SK-N-SH (cell line): ENCODE data around the gene CYLD. TPM values are rescaled to one million over a fixed set of nuclear protein-coding genes. Genes with fewer than 3 reads are reported as not detected.

Source experiments
- CTCF ChIA-PET: fragments of 300-600, 350-600 bp; formaldehyde crosslinking; extraction: SDS; loops from one replicate; lab custom pipeline; 2021; lab: Yijun Ruan, JAX
- POLR2A ChIA-PET: fragments of 350-600 bp; sonication (Branson Sonifier 250); formaldehyde crosslinking; extraction: SDS; loops from one replicate; lab custom pipeline; 2020; ENCODE audit warnings: antibody characterized with exemption, inconsistent platforms; lab: Yijun Ruan, JAX
- DNase-seq: peaks from one replicate; pipeline ENCODE4 v3.0.0; 2012
- H2AFZ ChIP-seq: fragments of 200-600 bp; sonication (generic); 2 replicates; pipeline ENCODE4 v1.8.1; 2016; ENCODE audit warnings: antibody characterized with exemption, mild to moderate bottlenecking, low read depth
- H3F3A ChIP-seq: fragments of 200-600 bp; sonication (generic); replicated peaks from 2 replicates; pipeline ENCODE3; 2016; ENCODE audit warnings: antibody characterized with exemption, mild to moderate bottlenecking; ENCODE audit not compliant: insufficient read depth
- H3K27ac ChIP-seq, 2 experiments: fragments of 200-500 bp in 1 of 2; fragments of 200-600 bp in 1 of 2; sonication (Bioruptor generic) in 1 of 2; sonication (generic), shearing (Covaris generic) in 1 of 2; 2 replicates each; pipeline versions ENCODE4 v1.5.1 to v1.6.1; 2014 to 2016; ENCODE audit warnings: low read depth in 2 of 2, inconsistent platforms in 1 of 2, low read length in 1 of 2, mild to moderate bottlenecking in 1 of 2, mixed read lengths in 1 of 2
- H3K27me3 ChIP-seq: fragments of 200-600 bp; sonication (generic), shearing (Covaris generic); 2 replicates; pipeline ENCODE4 v1.6.1; 2016; ENCODE audit warnings: mixed run types; ENCODE audit not compliant: insufficient read depth
- H3K36me3 ChIP-seq, 2 experiments: fragments of 200-500 bp in 1 of 2; fragments of 200-600 bp in 1 of 2; sonication (Bioruptor generic) in 1 of 2; sonication (generic) in 1 of 2; replicated peaks in 1 of 2; 2 replicates each; pipeline versions ENCODE3 to v1.5.1; 2014 to 2016; ENCODE audit warnings: low read length in 1 of 2, mild to moderate bottlenecking in 1 of 2; ENCODE audit not compliant: insufficient read depth in 2 of 2, control insufficient read depth in 1 of 2
- H3K4me1 ChIP-seq, 2 experiments: fragments of 200-500 bp in 1 of 2; fragments of 200-600 bp in 1 of 2; sonication (Bioruptor generic) in 1 of 2; sonication (generic), shearing (Covaris generic) in 1 of 2; 2 replicates each; pipeline versions ENCODE4 v1.5.1 to v1.6.1; 2014 to 2016; ENCODE audit warnings: low read depth in 1 of 2, low read length in 1 of 2, mixed run types in 1 of 2; ENCODE audit not compliant: insufficient read depth in 2 of 2, control insufficient read depth in 1 of 2
- H3K4me2 ChIP-seq: fragments of 200-600 bp; sonication (generic), shearing (Covaris generic); 2 replicates; pipeline ENCODE4 v1.6.1; 2017; ENCODE audit warnings: mixed run types
- H3K4me3 ChIP-seq, 2 experiments: fragments of 200-500 bp in 1 of 2; fragments of 200-600 bp in 1 of 2; sonication (Bioruptor generic) in 1 of 2; sonication (generic), shearing (Covaris generic) in 1 of 2; 2 replicates each; pipeline versions ENCODE4 v1.5.1 to v1.8.1; 2014 to 2016; ENCODE audit warnings: low read depth in 2 of 2, inconsistent platforms in 1 of 2, low read length in 1 of 2, mild to moderate bottlenecking in 1 of 2, mixed read lengths in 1 of 2, moderate library complexity in 1 of 2
- H3K79me2 ChIP-seq: fragments of 200-600 bp; sonication (generic); 2 replicates; pipeline ENCODE4 v1.8.1; 2017; ENCODE audit warnings: mild to moderate bottlenecking; ENCODE audit not compliant: insufficient read depth
- H3K9ac ChIP-seq: fragments of 200-600 bp; sonication (generic); 2 replicates; pipeline ENCODE4 v1.6.1; 2017; ENCODE audit warnings: mixed run types
- H3K9me2 ChIP-seq: fragments of 200-600 bp; sonication (generic); 2 replicates; pipeline ENCODE4 v1.6.1; 2017; ENCODE audit warnings: mixed run types
- H3K9me3 ChIP-seq: fragments of 200-600 bp; sonication (generic); 2 replicates; pipeline ENCODE4 v1.6.1; 2017; ENCODE audit warnings: mixed run types, mild to moderate bottlenecking, moderate library complexity
- H4K20me1 ChIP-seq: fragments of 200-600 bp; sonication (generic); 2 replicates; pipeline ENCODE4 v1.6.1; 2017; ENCODE audit warnings: mild to moderate bottlenecking, mixed run types; ENCODE audit not compliant: insufficient read depth
- EZH2phosphoT487 ChIP-seq: fragments of 200-600 bp; sonication (generic); IDR thresholded peaks from 2 replicates; pipeline ENCODE4 v1.6.1; 2017; ENCODE audit warnings: low read depth, mixed run types, mild to moderate bottlenecking, antibody characterized with exemption, moderate library complexity, borderline replicate concordance
- FOXJ3 ChIP-seq: sonication (generic); formaldehyde crosslinking; IDR thresholded peaks from 2 replicates; pipeline ENCODE4 v1.5.1; 2020; ENCODE audit warnings: mild to moderate bottlenecking, missing genetic modification reagents
- FOXM1 ChIP-seq: IDR thresholded peaks from 2 replicates; pipeline ENCODE4 v1.4.0; 2012; ENCODE audit warnings: low read depth, mild to moderate bottlenecking
- GABPA ChIP-seq: IDR thresholded peaks from 2 replicates; pipeline ENCODE4 v1.4.0; 2012; ENCODE audit warnings: low read depth, mild to moderate bottlenecking
- JUND ChIP-seq: IDR thresholded peaks from 2 replicates; pipeline ENCODE4 v1.4.0; 2012
- MEF2A ChIP-seq: IDR thresholded peaks from 2 replicates; pipeline ENCODE4 v1.4.0; 2012; ENCODE audit warnings: low read depth, borderline replicate concordance
- MXI1 ChIP-seq: IDR thresholded peaks from 2 replicates; pipeline ENCODE4 v1.6.1; 2012; ENCODE audit warnings: mild to moderate bottlenecking, low read depth, low read length, improper control_type of control experiment
- NFIC ChIP-seq: IDR thresholded peaks from 2 replicates; pipeline ENCODE4 v1.4.0; 2012; ENCODE audit warnings: borderline replicate concordance
- NRF1 ChIP-seq: IDR thresholded peaks from 2 replicates; pipeline ENCODE4 v1.6.1; 2012; ENCODE audit warnings: low read depth, mild to moderate bottlenecking, low read length
- RAD21 ChIP-seq: IDR thresholded peaks from 2 replicates; pipeline ENCODE4 v1.6.1; 2012; ENCODE audit warnings: mild to moderate bottlenecking, low read length
- RCOR1 ChIP-seq: fragments of 150-350 bp; IDR thresholded peaks from 2 replicates; pipeline ENCODE4 v1.6.1; 2017; ENCODE audit warnings: antibody characterized with exemption, low read length
- RFX5 ChIP-seq: IDR thresholded peaks from 2 replicates; pipeline ENCODE4 v1.6.1; 2012; ENCODE audit warnings: mild to moderate bottlenecking, improper control_type of control experiment, low read length
- TAF1 ChIP-seq: IDR thresholded peaks from 2 replicates; pipeline ENCODE4 v1.6.1; 2012; ENCODE audit warnings: low read depth, mild to moderate bottlenecking, low read length, moderate library complexity, borderline replicate concordance
- YY1 ChIP-seq: IDR thresholded peaks from 2 replicates; pipeline ENCODE4 v1.4.0; 2012; ENCODE audit warnings: low read depth, mild to moderate bottlenecking
- WGBS: methylation state at CpG from one replicate; pipeline ENCODE4 v1.1.6; 2017; ENCODE audit warnings: low lambda C conversion rate; 5-methylcytosine and 5-hydroxymethylcytosine counted together
- polyA plus RNA-seq, 3 experiments: library from polyadenylated mRNA; depleted of rRNA; stranded (reverse); fragments of >200 nt; gene quantifications; 2 replicates each; pipeline ENCODE4 v1.2.3, GENCODE V29; 2012
- TF ChIP-seq, protein P1 (sequence below): IDR thresholded peaks from 2 replicates; pipeline ENCODE4 v1.6.1; 2012; ENCODE audit warnings: mild to moderate bottlenecking, low read depth, low read length, moderate library complexity
- TF ChIP-seq, protein P2 (sequence below): fragments of 150-350 bp; IDR thresholded peaks from 2 replicates; pipeline ENCODE4 v1.6.1; 2017; ENCODE audit warnings: antibody characterized with exemption, low read length, low read depth, borderline replicate concordance
- TF ChIP-seq, protein P3 (sequence below): fragments of 200-600 bp; sonication (generic); IDR thresholded peaks from 2 replicates; pipeline ENCODE4 v1.6.1; 2017; ENCODE audit warnings: antibody characterized with exemption, mild to moderate bottlenecking, moderate library complexity
- TF ChIP-seq, protein P4 (sequence below): IDR thresholded peaks from 2 replicates; pipeline ENCODE4 v1.4.0; 2012; ENCODE audit warnings: low read depth

CYLD gene
- polyA plus RNA-seq, 1 of the 3 experiments (the other 2 are of a cell fraction): 6.5 TPM

DNA sequence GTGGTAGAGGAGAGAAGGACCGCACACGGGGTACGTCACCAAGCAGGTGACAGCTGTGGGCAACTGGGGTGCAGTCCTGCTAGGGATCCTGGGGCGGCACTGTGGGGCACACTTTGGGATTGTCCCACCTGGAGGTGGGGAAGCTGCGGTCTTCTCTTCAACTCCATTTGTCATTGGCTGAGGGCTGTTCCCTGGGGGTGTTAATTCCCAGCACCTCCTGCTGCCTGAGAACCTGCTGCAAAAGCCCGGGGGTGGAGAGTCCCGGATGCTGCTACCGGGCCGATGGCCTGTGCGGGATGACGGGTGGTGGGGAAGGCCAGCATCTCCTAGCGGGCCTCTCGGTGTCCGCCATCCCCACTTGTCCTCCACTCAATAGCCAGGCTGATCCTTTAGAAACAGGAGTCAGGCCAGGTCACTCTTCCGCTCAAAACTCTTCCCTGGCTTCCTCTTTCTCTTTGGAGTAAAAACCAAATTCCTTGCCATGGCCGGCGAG lies 100.2 kb downstream of the CYLD start:
- H3K79me2 ChIP-seq: no peaks in the 10 kb centered on the region
- no peaks in the 10 kb centered on the region for H3K36me3 ChIP-seq
- no peak overlapping the region for H2AFZ ChIP-seq
- H3K9me3 ChIP-seq: no peaks in the 10 kb centered on the region
- TF ChIP-seq JUND (no peak), GABPA (no peak), RCOR1 (no peak), MEF2A (no peak), MXI1 (no peak), NFIC (no peak), FOXJ3 (CRISPR knock-in tag) (no peak), FOXM1 (no peak)
- TF ChIP-seq, protein P1, sequence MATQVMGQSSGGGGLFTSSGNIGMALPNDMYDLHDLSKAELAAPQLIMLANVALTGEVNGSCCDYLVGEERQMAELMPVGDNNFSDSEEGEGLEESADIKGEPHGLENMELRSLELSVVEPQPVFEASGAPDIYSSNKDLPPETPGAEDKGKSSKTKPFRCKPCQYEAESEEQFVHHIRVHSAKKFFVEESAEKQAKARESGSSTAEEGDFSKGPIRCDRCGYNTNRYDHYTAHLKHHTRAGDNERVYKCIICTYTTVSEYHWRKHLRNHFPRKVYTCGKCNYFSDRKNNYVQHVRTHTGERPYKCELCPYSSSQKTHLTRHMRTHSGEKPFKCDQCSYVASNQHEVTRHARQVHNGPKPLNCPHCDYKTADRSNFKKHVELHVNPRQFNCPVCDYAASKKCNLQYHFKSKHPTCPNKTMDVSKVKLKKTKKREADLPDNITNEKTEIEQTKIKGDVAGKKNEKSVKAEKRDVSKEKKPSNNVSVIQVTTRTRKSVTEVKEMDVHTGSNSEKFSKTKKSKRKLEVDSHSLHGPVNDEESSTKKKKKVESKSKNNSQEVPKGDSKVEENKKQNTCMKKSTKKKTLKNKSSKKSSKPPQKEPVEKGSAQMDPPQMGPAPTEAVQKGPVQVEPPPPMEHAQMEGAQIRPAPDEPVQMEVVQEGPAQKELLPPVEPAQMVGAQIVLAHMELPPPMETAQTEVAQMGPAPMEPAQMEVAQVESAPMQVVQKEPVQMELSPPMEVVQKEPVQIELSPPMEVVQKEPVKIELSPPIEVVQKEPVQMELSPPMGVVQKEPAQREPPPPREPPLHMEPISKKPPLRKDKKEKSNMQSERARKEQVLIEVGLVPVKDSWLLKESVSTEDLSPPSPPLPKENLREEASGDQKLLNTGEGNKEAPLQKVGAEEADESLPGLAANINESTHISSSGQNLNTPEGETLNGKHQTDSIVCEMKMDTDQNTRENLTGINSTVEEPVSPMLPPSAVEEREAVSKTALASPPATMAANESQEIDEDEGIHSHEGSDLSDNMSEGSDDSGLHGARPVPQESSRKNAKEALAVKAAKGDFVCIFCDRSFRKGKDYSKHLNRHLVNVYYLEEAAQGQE: no peak
- ChIA-PET POLR2A (no interaction called here), CTCF (no interaction called here)
- H3F3A ChIP-seq: no peaks in the 10 kb centered on the region
- no peak overlapping the region for H3K27ac ChIP-seq
- WGBS: 72% methylated on average over 8 of the region's 17 CpGs
- H3K9ac ChIP-seq: no peak overlapping the region
- no peaks in the 10 kb centered on the region for H3K4me1 ChIP-seq
- no peaks in the 10 kb centered on the region for H3K9me2 ChIP-seq
- H3K4me2 ChIP-seq: no peak overlapping the region
- H3K27me3 ChIP-seq: no peaks in the 10 kb centered on the region
- DNase-seq: no peak
- no peaks in the 10 kb centered on the region for H4K20me1 ChIP-seq
- no peak overlapping the region for H3K4me3 ChIP-seq

DNA sequence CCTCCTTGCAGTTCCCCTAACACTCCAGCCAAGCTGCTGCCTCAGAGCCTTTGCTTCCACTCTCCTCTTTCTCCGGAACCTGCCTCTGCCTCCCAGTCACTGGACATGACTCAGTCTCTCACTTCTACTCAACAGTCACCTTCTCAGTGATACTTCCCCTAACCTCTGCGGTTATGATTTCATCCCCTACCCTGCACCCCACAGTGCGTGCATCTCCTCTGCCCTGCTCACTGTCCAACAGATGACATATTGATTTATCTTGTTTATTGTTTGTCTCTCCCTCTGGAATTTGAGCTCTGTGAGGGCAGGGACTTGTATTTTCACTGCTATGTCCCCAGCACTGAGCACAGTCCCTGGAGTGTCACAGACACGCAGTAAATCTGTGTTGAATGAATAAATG lies 100.7 kb downstream of the CYLD start:
- no peak for TF ChIP-seq RAD21
- TF ChIP-seq, protein P2, sequence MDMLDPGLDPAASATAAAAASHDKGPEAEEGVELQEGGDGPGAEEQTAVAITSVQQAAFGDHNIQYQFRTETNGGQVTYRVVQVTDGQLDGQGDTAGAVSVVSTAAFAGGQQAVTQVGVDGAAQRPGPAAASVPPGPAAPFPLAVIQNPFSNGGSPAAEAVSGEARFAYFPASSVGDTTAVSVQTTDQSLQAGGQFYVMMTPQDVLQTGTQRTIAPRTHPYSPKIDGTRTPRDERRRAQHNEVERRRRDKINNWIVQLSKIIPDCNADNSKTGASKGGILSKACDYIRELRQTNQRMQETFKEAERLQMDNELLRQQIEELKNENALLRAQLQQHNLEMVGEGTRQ: no peak
- TF ChIP-seq, protein P3, sequence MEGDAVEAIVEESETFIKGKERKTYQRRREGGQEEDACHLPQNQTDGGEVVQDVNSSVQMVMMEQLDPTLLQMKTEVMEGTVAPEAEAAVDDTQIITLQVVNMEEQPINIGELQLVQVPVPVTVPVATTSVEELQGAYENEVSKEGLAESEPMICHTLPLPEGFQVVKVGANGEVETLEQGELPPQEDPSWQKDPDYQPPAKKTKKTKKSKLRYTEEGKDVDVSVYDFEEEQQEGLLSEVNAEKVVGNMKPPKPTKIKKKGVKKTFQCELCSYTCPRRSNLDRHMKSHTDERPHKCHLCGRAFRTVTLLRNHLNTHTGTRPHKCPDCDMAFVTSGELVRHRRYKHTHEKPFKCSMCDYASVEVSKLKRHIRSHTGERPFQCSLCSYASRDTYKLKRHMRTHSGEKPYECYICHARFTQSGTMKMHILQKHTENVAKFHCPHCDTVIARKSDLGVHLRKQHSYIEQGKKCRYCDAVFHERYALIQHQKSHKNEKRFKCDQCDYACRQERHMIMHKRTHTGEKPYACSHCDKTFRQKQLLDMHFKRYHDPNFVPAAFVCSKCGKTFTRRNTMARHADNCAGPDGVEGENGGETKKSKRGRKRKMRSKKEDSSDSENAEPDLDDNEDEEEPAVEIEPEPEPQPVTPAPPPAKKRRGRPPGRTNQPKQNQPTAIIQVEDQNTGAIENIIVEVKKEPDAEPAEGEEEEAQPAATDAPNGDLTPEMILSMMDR: no peak
- TF ChIP-seq YY1: no peak
- TF ChIP-seq FOXJ3 (CRISPR knock-in tag): no peak
- no peak for TF ChIP-seq RFX5
- TF ChIP-seq, protein P1: no peak
- TF ChIP-seq NRF1: no peak
- TF ChIP-seq TAF1: no peak
- TF ChIP-seq EZH2phosphoT487: no peak
- TF ChIP-seq, protein P4, sequence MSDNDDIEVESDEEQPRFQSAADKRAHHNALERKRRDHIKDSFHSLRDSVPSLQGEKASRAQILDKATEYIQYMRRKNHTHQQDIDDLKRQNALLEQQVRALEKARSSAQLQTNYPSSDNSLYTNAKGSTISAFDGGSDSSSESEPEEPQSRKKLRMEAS: no peak
- TF ChIP-seq, all 33 proteins: peak for 0
- H3K4me2 ChIP-seq: no peak overlapping the region
- POLR2A ChIA-PET: no interaction called here
- no peaks in the 10 kb centered on the region for H3K9me2 ChIP-seq
- H3K27me3 ChIP-seq: no peaks in the 10 kb centered on the region
- no peaks in the 10 kb centered on the region for H4K20me1 ChIP-seq
- CTCF ChIA-PET: no interaction called here
- H2AFZ ChIP-seq: no peak overlapping the region
- no peaks in the 10 kb centered on the region for H3K36me3 ChIP-seq
- no peaks in the 10 kb centered on the region for H3F3A ChIP-seq
- no peaks in the 10 kb centered on the region for H3K79me2 ChIP-seq
- no peak overlapping the region for H3K9ac ChIP-seq
- 65% methylated on average over 4 of the region's 4 CpGs for WGBS
- no peaks in the 10 kb centered on the region for H3K9me3 ChIP-seq
- H3K27ac ChIP-seq: no peak overlapping the region
- H3K4me1 ChIP-seq: no peaks in the 10 kb centered on the region
- no peak overlapping the region for H3K4me3 ChIP-seq
- no peak for DNase-seq
